Fibroblast of skin of left biceps (primary cell): ENCODE data around the gene PITPNB.

Experiments
- DNase-seq, 2 experiments: peaks; one replicate each; pipeline ENCODE4 v3.0.0-alpha.2; 2013; ENCODE audit warnings: low read depth in 2 of 2

The PITPNB gene

DNA sequence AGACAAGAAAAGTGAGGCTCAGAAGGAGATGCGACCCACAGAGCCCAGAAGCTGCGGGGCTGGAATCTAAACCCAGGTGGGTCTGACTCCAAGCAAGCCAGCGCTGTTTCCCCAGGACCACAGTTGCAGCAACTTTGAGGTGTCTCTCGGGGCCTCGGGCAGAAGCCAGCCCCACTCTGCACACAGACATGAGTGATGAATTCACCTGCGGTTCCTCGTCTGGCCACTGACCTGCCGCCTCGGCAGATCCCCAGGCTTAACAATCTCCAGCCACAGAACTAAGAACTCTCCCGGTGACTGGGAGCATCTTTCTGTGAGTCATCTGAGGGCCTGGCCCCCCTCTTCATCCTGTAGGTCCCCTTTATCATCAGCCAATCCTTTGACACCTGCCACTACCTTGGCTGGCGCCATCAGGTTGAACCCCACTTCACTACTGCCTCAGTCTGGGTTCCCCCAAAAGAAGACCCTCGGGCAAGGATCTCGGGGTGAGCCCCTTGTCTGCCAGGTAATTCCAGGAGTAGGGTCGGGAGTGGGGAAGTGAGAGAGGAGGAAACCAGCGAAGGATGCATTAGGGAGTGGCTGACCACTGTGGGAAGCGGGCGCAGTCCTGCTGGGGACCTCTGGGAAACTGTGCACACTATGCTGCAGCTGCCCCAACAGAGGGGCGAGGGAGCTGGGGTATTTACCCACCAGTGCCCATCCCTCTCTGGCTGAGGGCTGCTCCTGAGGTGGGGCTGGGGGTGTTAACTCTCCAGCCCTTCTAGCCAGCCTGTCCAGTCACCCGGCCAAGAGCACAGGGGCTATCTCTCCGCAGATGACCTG, 84.5 kb downstream of the PITPNB start:
- DNase-seq = no peak

DNA sequence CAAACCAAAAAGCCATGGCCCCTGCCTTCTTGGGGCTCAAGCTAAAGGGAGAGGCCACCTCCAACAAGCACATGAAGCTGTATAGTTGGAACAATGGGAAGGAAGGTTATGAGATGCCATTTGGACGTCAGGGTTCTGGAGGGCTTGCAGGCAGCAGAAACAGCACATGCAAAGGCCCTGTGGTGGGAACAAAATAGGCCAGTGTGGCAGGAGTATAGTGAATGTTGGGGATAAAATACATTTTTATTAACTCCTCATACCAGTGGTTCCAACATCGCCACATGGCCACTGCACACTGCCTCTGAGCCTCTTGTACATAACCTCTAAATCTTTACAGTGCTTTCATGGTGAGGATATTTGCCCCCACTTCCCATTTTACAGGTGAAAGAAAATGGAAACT, 85.3 kb downstream of the PITPNB start:
- DNase-seq = no peak

DNA sequence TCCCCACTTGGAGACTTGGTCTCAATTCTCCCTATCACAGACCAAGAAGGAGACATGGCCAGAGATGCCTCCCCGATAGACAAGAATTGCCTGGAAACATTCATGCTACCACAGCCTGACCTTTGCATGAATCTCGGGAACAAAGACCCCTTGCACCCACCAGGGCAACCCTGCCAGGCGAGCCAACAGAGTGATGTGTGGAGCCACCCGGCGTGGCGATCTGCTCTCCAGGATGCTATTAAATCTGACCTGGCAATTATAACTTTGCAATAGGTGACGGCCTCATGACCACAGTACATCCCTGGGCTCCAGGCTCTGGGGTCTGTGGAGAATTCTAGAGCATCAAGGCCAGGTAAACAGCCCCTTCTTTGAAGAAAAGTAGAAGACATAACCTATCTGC, 86.5 kb downstream of the PITPNB start:
- no peak for DNase-seq

DNA sequence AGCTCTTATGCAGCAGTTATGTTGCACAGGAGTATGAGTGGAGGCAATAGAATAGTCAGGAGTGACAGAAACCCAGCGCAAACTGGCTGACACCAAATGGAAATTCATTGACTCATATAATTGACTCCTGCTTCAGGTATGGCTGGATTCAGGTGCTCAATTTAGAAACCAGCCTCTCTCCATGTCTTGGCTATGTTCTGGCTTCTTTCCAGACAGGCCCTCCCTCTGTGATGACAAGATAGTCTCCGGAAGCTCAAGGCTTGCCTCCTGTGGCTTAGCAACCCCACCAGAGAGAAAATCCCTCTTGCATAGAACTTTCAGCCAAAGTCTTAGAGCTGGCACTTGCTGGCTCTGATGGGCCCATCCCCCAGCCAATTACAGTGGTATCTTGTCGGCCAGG, 89.4 kb downstream of the PITPNB start:
- no peak for DNase-seq

DNA sequence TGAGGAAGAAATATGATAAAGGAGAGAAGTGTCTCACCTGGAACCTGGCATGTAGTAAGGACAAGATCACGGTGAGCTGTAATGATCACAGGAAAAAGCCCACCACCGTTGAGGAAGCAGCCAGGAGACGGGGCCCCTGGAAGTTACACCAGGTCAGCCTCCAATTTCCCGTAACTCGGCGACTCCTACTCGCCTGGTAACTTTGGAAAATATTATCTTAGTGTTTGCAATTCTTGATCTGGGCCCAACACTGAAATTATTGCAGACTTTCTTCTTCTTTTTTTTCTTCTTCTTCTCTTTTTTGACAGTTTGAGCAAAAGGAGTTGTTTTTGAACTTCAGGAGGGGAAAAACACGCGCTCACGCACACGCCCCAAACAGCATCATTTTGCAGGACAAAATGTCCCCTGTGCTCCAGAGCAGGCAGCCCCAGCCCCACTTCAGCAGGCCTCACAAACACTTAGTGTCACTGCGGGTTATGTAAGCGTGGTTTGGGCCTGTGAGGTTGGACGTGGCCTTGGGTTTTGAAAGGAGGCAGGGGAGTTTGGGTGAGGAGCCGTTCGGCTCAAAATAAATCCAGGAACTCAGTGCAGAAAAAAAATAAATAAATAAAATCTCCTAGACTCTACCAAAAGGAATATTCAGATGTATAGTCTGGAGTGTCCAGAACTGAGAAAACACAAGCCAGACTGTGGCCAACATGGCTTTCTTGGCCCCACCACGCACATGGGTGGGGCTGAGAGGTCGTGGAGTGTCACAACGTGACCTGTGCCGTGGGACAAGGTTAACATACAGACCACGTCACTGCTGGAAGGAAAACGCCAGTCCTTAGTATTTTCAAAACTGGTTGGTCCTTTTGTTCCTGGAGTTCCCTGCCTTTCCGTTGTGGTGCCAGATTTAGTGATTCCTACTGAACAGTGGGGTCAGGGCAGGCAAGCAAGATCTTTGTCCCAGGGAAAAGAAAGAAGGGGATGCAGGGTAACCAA, 91.2 kb downstream of the PITPNB start:
- DNase-seq = no peak

DNA sequence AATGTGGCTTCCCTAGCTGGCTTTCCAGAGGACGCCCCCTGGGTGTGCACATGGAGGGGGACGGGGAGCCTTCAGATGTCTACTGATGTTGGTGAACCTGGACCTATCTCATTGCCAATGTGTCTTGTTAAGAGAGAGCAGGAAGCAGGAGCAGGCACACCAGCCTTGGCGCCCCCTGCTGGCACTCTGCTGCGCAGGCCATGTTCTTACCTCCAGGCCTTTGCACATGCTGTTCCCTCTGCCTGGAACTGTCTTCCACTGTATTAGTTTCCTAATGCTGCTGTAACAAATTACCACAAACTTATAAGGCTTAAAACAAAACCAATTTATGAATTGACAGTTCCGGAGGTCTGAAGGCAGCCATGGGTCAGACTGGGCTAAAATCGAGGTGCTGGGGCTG, 93.9 kb downstream of the PITPNB start:
- no peak for DNase-seq

DNA sequence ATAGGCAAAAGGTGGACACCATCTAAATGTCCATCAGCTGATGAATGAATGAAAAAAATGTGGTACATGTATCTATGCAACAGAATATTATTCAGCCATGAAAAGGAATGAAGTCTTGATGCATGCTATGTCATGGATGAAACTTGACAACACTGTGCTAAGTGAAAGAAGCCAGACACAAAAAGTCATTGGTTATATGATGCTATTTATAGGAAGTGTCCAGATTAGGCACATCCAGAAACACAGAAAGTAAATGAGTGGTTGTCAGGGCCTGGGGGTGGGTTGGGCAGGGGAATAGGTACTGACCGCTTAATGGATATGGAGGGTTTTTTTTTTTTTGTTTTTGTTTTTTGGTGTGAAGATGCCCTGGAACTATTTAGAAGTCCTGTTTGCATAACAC, 95.8 kb downstream of the PITPNB start:
- no peak for DNase-seq

DNA sequence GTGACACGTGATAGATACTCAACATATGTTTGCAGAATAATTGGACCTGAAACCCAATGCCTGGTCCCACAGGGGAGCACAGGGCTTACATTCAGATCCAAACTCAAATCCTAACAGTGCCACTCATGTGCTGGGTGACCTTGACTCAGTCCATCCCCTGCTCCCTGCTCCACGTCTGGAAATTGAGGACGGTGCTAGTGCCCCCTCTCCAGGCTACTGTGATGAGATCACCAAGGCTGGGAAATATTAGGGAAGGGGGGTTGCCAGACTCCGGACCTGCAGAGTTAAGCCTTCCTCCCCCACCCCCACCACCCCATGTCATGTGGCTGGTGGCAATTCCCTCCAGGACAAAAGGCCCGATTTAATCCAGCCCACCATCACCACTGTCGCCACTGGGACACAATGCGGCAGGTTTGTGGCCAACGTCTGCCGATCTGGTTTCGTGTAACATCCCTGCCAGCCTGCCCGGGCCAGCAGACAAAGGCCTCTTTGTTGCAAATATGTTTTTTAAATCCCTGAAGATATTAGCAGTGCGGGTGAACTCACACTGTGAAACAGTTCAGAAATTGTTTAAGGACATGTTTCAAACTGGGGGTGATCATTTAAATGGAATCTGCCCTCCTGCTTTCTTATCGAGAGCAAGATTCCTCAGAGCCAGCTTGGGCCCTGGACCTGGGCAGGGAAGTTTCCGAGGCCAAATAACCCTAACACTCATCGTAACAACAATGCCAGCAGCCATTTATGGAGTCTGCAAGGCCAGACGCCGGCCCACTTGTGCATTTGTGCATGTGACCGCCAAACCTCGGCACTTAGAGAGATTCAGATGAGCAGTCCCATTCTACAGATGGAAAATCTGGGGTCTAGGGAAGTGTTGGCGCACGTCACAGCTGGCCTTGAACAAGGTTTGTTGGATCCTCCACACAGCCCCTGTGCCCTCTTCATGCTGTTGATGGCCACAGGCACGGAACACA, 97.9 kb downstream of the PITPNB start:
- no peak for DNase-seq

DNA sequence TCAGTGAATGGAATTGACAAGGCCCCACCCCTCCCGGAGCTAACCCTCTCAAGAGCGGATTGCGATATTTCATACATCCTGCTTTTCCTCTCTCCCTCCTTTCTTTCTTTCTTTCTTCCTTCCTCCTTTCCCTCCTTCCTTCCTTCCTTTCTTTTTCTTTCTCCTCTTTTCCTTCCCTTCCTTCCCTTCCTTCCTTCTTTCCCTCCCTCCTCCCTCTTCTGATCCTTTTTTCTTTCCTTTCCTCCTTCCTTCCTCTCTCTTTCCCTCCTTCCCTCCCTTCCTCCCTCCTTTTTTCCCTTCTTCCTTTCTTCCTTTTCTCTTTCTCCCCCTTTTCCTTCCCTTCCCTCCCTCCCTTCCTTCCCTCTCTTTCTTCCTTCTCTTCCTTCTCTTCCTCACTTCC, 102.5 kb downstream of the PITPNB start:
- DNase-seq = no peak

DNA sequence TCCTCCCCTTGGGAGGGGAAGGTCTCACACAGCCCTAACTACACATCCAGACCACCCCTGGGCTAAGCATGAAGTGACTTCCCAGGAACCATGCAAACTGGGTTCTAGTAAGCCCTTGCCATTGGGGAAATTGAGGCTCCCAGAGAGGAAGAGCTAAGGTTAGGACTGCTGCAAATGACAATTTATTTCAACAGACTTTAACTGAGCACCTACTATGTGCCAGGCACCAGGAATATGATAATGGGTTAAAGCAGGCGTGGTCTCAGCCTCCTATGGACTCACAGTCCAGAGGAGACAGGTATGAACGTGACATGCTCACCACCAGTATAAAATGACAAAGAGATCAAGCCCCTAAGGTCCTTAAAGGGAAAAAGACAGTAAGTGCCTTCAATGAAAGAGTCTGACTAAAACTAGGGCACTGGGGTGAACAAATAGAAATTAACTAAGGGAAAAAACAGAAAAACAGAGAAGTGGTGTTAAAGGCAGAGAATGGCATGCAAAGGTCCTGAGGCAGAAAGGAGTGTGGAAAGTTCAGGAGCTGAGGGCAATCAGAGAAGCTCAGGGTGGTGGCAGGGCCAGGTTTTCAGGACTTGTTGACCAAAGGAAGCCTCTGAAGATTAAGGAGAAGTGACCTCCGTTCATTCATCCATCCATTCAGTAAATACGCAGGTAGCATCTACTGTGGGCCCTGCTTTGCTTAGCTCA, 103.1 kb downstream of the PITPNB start:
- DNase-seq = no peak

DNA sequence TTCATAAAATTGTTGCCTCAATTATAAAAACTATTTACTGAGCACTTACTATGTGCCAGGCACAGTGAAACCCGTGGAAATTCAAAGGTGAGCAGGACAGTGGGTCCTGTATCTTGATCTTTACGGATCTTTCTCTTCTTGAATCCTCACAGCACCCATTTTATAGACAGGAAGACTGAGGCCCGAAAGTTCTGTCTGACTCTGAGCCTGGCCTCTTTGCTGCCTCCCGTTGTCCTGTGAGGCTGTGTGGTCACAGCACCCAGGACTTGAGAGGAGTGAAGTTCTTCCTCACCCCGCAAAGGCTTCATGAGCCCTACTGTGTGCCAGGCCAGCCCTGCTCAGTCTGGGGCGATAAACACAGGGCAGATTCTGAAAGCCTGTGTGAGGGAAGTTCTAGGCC, 104.1 kb downstream of the PITPNB start:
- DNase-seq = no peak

DNA sequence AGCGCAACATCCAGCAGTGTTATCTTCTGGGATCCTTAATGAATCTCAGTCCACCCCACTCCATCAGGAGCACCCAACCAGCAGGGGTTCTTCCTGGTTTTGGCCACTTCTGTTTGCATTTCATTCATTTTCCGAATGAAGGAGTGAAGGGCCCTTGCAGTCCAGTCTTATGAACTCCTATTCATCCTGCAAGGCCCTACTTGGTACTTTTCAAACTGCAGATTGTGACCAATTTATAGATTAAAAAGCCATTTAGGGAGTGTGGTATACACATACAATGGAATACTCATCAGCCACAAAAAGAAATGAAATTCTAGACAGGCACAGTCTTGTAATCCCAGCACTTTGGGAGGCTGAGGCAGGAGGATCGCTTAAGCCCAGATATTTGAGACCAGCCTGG, 107.3 kb downstream of the PITPNB start:
- DNase-seq = no peak

DNA sequence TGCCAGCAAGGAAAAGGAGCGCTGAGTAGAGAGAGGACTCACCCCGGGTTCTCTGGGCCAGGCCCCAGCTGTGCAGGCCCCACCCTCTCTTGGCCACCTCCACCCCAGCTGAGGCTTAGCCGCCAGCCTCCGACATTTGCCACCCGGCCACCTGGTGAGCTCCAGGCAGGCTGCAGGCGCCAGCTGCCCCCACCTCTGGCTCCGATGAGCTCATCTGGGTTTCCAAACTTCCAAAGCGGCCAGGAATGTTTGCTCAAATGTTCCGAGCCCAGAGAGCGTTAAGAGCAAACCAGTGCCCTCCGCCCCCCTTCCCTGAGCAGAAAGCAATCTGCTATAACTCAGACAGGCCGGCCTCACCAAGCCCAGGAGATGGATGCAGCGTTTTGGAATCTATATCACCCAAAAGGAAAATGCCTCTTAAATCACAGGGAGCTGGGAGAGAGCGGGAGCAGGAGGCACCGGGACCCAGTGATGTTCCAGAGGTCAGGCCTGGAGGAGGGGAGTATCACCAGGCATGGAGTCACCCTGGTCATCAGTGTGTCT, 108.4 kb downstream of the PITPNB start:
- DNase-seq = no peak

DNA sequence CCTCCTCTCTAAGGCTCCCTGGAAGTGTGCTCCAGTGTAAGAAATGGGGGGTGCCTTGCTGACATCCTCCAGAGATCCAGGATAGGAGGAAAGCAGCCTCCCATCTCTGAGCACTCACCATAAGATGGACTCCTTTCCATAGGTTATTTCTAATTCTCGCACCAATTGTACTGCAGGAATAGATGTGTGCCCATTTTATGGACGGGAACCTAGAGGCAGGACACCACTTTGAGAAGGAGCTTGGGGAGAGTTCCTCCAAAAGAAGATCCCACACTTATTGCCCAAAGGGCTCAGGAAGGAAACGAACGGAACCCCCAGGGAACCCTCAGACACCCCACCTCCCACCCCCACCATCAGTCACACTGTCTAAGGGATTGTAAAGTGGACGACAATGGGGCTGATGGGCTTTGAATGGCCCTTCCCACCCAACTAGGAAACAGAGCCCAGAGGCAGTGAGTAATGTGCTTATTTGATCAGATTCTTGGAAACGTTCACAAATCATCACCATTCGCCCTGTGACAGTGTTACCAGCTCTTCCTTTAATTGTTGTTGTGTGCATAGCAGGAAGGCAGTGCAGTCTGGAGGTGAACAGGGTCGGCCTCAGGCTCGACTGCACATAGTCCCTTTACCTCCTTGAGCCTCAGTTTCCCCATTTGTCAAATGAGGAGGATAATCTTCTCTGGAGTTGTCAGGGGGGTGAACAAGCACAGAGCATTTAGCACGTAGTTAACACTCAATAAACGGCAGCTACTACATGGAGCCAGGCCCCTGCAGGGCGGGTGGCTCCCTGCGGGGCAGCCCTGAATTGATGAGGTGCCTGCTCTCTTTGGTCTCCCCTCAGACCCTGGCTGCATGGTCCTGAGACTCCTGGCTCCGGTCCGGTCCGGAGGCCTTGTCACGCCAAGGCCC, 109.1 kb downstream of the PITPNB start:
- DNase-seq = no peak

DNA sequence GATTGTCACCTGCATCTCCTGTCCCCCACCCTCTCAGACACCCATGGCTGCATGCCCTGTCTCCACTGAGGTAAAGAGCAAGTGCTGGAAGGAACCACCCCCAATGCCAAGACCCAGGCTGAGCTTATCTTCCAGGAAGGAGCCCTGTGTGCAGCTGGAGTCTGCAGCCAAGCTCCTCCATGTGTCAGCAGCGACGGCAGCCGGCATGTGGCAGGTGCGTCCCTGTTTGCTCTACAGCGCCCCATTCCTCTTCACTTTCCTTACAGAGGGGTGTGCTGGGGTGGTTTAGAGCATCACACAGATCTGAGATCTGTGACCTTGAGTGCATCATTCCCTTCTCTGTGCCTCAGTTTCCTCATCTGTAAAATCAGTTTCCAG, 109.8 kb downstream of the PITPNB start:
- DNase-seq = no peak

DNA sequence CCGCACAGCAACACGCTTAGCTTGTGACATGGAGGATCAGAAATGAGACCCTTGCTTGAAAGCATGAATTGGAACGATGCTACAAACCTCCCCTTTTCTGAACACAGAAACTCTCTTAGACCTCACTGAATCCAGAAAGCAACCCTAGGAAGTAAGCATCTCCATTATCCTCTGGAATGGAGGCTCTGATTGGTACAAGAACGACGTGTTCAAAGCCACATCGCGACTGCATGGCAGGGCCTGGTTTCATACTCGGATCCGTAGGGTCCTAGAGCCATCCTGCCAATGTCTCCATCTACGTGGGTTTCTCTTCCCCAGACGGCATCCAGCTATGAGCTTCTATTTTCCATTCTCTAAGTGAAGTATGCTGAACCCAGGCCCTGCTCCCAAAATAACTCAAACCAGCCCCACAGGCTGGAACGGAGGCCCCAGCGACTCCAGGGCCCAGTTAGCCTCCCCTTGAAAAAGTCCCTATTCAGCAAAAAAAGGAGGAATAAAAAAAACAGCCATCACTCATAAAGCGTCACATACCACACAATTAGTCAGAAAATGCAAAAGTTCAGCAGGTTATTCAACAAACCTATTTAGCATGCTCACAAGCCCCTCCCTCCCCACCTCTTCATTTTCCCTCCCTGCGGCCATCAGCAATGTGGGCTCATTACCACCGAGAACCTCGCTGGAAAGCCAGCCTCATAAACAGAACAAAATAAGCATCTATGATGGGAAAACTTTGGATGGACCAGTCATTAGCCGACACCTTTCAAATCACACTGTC, 110.4 kb downstream of the PITPNB start:
- no peak for DNase-seq

DNA sequence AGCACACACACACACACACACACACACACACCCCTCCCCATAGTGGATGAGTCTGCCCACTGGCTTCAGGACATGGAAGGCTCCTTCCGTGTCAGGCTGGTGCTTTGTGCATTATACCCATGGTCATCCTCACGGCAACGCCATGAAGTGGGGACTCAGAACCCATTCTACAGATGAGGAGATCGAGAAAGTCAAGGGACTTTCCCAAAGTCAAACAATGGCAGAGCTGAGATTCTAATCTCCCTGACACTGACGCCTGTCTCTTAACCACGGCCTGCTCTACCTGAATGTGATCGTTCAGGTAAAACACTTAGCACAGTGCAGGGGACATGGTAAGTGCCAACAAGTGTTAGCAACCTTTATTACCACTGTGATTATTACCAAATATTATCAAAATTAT, 113.2 kb downstream of the PITPNB start:
- no peak for DNase-seq

DNA sequence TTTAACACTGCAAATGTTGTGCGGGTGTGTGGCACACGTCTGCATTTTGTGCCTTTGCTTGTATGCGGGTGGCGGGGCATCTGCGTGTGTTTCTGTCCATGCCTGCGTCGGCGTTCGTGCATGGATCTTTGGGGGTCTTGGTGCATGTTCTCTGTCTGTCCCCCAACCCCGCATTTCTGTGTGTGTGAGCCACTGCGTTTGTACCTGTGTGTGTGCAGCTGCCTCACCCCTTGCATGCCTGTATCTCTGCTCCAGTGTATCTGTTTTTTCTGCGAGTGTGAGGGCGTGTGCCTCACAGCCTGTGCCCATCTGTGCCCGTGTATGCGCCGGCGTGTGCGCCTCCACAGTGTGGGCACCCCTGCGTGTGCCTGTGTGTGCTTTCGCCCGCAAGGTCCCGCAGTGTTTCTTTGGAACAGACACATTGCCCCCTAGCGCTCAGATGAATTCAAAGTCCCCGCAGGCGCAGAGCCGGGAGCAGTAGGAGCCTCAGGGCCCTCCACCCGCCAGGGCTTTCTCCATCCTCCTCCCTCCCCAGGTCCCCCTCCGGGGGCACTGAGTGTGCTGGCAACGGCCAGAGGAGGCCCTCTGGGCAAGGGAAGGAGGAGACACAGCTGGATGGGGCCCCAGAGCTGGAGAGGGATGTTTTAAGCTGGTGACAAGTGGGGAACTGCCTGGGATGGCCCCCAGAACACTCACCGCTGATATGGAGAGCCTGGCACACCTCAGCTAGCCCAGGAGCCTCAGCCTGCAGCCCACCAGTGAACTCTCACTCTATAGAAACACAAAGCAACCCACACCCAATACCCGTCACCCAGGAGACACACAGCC, 114.4 kb downstream of the PITPNB start:
- peak in 1 of 2 experiments; percentile 38 for DNase-seq
